Cardiac muscle cell (in vitro differentiated cells and primary cell): ENCODE results near the gene NXF3. TPM values are rescaled to one million over a fixed set of nuclear protein-coding genes. Genes with fewer than 3 reads are reported as not detected.

Source experiments
- DNase-seq, 2 donors: peaks; one replicate each; pipeline versions ENCODE4 v3.0.0 to v3.0.0-alpha.2; 2010 to 2017; ENCODE audit warnings: low read depth in 1 of 2, low spot score in 1 of 2
- H3K27ac ChIP-seq: fragments of 200-600 bp; sonication (generic); 2 replicates; pipeline ENCODE4 v1.5.1; 2016
- H3K27me3 ChIP-seq: fragments of 200-600 bp; sonication (generic); 2 replicates; pipeline ENCODE4 v1.6.0; 2016; ENCODE audit warnings: control low read depth
- H3K36me3 ChIP-seq: fragments of 200-600 bp; sonication (generic); 2 replicates; pipeline ENCODE4 v1.5.1; 2016; ENCODE audit warnings: control low read depth
- H3K4me1 ChIP-seq: fragments of 200-600 bp; sonication (generic); 2 replicates; pipeline ENCODE4 v1.8.1; 2017; ENCODE audit warnings: low read depth, mild to moderate bottlenecking, mixed run types
- H3K4me3 ChIP-seq: fragments of 200-600 bp; sonication (generic); 2 replicates; pipeline ENCODE4 v1.5.1; 2016; ENCODE audit warnings: mild to moderate bottlenecking
- H3K9me3 ChIP-seq: fragments of 200-600 bp; sonication (generic); 2 replicates; pipeline ENCODE4 v1.5.1; 2017; ENCODE audit warnings: low read depth, mild to moderate bottlenecking, control low read depth
- polyA plus RNA-seq: library from polyadenylated mRNA; unstranded; fragments of >200 nt; fragmentation: Nextera tagmentation; extraction: Ambion mirVana; gene quantifications from 2 replicates; pipeline ENCODE4 v1.2.1, GENCODE V29; 2016
- total RNA-seq: library from RNA; depleted of rRNA; stranded (reverse); fragments of >200 nt; gene quantifications from 2 replicates; pipeline ENCODE4 v1.2.3, GENCODE V29; 2016
- TF ChIP-seq, protein P1 (sequence below): IDR thresholded peaks from 2 replicates; pipeline ENCODE4 v1.5.1; 2012; ENCODE audit warnings: low read depth, mild to moderate bottlenecking, low read length

Gene NXF3
- total and polyA plus RNA-seq, 2 experiments from 2014 or later = 0.27 TPM; not detected in 1

DNA sequence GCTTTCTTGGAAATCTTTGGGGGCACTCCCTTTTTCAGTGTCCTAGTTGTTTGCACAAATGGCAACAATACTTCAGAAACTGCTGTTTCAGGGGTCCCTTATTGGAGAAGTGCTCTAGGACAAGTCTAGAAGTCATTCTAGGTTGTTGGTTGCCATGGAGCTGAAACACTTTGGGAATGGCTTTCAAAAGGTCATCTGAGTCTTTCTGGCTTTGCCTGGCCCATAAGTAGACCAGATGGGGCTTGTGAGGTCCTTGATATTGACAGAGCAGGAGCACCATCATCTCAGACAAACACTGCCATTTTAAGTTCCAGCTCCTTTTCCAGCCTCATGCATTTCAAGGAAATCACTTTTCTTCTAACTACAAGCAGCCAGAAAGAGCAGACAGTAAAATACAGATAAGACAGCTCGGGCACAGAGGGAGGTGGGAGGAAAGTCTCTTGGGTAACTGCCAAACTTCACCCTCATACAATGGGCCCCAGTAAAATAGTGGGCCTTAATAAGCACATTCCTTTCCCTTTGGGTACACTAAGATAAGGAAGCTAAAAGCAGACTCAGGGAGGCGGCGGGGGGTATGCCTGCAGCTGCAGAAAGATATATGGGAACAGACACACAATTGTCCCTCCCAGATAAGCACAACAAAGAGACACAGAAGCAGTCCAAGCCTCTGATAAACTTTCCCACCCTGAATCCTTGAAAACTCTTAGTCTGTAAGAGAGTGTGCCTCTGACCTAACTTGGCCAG is 8.5 kb upstream of the NXF3 start:
- H3K27ac ChIP-seq = peak overlapping the region; percentile 89
- no peak overlapping the region for H3K4me3 ChIP-seq
- peak; percentile 37 to 56 for DNase-seq
- no peaks in the 10 kb centered on the region for H3K9me3 ChIP-seq
- H3K27me3 ChIP-seq = no peaks in the 10 kb centered on the region
- TF ChIP-seq, protein P1, sequence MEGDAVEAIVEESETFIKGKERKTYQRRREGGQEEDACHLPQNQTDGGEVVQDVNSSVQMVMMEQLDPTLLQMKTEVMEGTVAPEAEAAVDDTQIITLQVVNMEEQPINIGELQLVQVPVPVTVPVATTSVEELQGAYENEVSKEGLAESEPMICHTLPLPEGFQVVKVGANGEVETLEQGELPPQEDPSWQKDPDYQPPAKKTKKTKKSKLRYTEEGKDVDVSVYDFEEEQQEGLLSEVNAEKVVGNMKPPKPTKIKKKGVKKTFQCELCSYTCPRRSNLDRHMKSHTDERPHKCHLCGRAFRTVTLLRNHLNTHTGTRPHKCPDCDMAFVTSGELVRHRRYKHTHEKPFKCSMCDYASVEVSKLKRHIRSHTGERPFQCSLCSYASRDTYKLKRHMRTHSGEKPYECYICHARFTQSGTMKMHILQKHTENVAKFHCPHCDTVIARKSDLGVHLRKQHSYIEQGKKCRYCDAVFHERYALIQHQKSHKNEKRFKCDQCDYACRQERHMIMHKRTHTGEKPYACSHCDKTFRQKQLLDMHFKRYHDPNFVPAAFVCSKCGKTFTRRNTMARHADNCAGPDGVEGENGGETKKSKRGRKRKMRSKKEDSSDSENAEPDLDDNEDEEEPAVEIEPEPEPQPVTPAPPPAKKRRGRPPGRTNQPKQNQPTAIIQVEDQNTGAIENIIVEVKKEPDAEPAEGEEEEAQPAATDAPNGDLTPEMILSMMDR = no peak
- no peaks in the 10 kb centered on the region for H3K36me3 ChIP-seq
- H3K4me1 ChIP-seq = peaks cover 11% of the 10 kb centered on the region

DNA sequence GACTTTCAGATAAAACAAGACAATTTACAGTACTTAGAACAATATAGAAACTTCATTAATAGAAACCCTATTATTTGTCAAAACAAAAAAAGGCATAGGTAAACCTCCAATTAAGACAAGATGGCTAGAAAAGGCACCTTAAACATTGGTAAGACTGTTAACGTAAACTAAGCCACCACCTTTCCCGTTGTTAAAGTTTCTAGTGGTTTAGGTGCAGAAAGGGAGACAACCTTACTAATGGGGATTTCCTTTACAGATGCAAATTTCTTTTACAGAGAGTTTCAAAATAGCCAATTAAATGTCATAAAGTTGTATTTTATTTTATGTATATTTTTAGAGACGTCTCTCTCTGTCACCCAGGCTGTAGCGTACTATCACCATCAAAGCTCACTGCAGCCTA is 7.5 kb upstream of the NXF3 start:
- Histone ChIP-seq H3K27me3 (no peaks in the 10 kb centered on the region), H3K36me3 (no peaks in the 10 kb centered on the region), H3K9me3 (no peaks in the 10 kb centered on the region), H3K4me1 (peaks cover 12% of the 10 kb centered on the region), H3K27ac (peak overlapping the region; percentile 89), H3K4me3 (no peak overlapping the region)
- TF ChIP-seq, protein P1 = no peak
- DNase-seq = no peak

DNA sequence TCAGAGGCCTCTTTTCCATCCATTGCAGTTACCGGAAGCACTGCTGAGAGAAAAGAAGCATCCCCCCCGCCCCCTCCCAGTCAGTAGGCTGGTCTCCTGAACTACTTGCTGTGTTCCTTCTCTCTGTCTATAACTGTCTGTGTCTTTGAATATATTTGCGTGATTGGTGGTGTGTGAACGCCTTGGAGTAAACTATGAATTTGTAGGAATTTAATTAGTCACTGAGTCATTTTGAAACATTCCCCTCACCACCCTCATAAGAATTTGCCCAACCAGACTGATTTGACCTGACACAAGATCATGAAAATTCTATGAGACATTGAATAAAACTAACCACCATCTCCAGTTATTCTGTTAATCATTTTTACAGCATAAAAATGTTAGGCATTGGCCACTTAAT is 6.7 kb upstream of the NXF3 start:
- Histone ChIP-seq H3K36me3 (no peaks in the 10 kb centered on the region), H3K4me1 (peaks cover 14% of the 10 kb centered on the region), H3K9me3 (no peaks in the 10 kb centered on the region), H3K4me3 (no peak overlapping the region), H3K27ac (peak overlapping the region; percentile 89), H3K27me3 (no peaks in the 10 kb centered on the region)
- no peak for DNase-seq
- TF ChIP-seq, protein P1 = no peak

DNA sequence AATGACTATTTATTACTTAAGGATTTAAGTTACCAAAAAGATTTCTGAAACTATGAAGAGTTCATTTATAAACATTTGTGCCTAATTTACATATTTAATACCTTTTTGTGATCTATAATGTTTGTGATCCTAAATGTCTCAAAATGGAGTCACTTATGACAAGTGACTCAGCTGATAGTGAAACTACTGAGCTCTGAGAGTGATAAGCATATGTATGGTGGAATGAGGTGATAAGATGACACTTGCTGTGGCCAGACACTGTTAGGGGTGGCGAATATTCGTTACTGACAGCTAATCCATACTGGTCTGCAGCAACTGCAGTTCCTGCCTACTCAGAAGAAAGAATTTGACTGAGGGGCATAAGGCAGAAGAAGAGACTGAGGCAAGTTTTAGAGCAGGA is 5.5 kb upstream of the NXF3 start:
- peak overlapping the region; percentile 27 for H3K27ac ChIP-seq
- TF ChIP-seq, protein P1 = no peak
- H3K4me1 ChIP-seq = peaks cover 14% of the 10 kb centered on the region
- H3K9me3 ChIP-seq = no peaks in the 10 kb centered on the region
- no peak overlapping the region for H3K4me3 ChIP-seq
- no peaks in the 10 kb centered on the region for H3K27me3 ChIP-seq
- no peaks in the 10 kb centered on the region for H3K36me3 ChIP-seq
- no peak for DNase-seq

DNA sequence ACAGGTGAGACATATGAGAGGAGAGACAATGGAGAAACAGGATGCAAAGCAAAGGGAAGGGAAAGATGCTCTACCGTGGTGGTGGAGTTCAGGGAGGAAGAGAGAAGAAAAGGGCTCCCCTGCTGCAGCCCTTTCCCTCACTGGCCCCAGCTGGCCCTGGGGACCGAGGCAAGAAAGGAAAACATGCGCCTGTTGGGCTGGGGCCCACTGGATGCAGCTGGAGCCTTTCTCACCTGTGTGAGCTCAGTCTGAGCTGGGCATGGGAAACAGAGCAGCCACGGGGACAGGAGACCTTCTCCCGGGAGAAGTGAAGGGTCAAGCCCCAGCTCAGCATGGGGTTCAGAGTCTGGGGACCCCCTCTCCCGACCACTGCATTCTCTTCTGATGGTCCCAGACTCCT is 11.9 kb downstream of the NXF3 start:
- TF ChIP-seq, protein P1 = no peak
- Histone ChIP-seq H3K4me1 (no peaks in the 10 kb centered on the region), H3K9me3 (no peaks in the 10 kb centered on the region), H3K27me3 (no peaks in the 10 kb centered on the region), H3K27ac (no peak overlapping the region), H3K4me3 (no peak overlapping the region), H3K36me3 (no peaks in the 10 kb centered on the region)
- no peak for DNase-seq
